Measurements from ENCODE around the gene PRRT1. TPM values are rescaled to one million over a fixed set of nuclear protein-coding genes. Genes with fewer than 3 reads are reported as not detected.

Gene PRRT1
- total and polyA plus RNA-seq, 2 of the 4 experiments (the other 2 are of a cell fraction): 0.99 TPM; not detected in 1

GRCh38 chr6:32175711-32176475, 24.2 kb upstream of the PRRT1 start, which contains the start of gene AGPAT1:
Gene AGPAT1 (minus strand): TSS chr6:32176084. CDS start chr6:32171496, 4,588 bp downstream.
- POLR2A ChIA-PET (ENCODE audit: unreplicated experiment): interaction anchor here (0.6 kb wide), 1 partner anchor 495 kb away, joined by 3 read pairs; no protein-coding TSS in a partner anchor
- BruUV-seq (replicated peaks): no TSS peak
- dilution Hi-C loops (cut with HindIII; ENCODE audit: low sequenced_read_pairs, unreplicated experiment): no loop called here
- in situ Hi-C loops (cut with MboI; ENCODE audit: low sequenced_read_pairs): loop anchor here (10.0 to 25.0 kb wide), 2 partner anchors 201 to 786 kb away; partner anchors contain the start of genes BRD2, DXO and HLA-DMA
- intact Hi-C loops (cut with micrococcal nuclease): loop anchor here (1.0 to 5.0 kb wide), 3 partner anchors 23 to 59 kb away; no protein-coding TSS in a partner anchor
- H3K27me3 ChIP-seq (ENCODE audit: control insufficient read depth, insufficient read depth, low read length): no peaks in the 10 kb centered on the region
- peak within 1 kb of the TSS; percentile 82 for H4K91ac ChIP-seq (ENCODE audit: insufficient read depth, low read depth, low read length)
- peak within 1 kb of the TSS; percentile 90 for H2BK5ac ChIP-seq (ENCODE audit: low read depth, low read length, poor library complexity, severe bottlenecking)
- peak within 1 kb of the TSS; percentile 99 for H2AK9ac ChIP-seq (replicated peaks; ENCODE audit: low read depth, low read length, poor library complexity)
- H3K79me1 ChIP-seq (ENCODE audit: low read depth in 1 of 2, low read length in 2 of 2): peaks cover 35 to 65% of the 10 kb centered on the region in 2 experiments
- H3K23ac ChIP-seq (ENCODE audit: low read depth, low read length): peak within 1 kb of the TSS; percentile 92
- peak within 1 kb of the TSS; percentile 93 for H2AFZ ChIP-seq (replicated peaks; ENCODE audit: low read length, poor library complexity)
- peak within 1 kb of the TSS; percentile 98 for H3K4me2 ChIP-seq (ENCODE audit: low read depth, low read length)
- peak within 1 kb of the TSS; percentile 95 for H3K9ac ChIP-seq (ENCODE audit: low read depth, low read length)
- H3K9me3 ChIP-seq (ENCODE audit: control insufficient read depth, insufficient read depth, low read length): no peaks in the 10 kb centered on the region
- peak within 1 kb of the TSS; percentile 96 for H3K4ac ChIP-seq (ENCODE audit: low read depth, low read length)
- CTCF ChIA-PET: no interaction called here
- H3K4me1 ChIP-seq (ENCODE audit: control insufficient read depth, insufficient read depth, low read length): peaks cover 5% of the 10 kb centered on the region
- TF ChIP-seq CTCF (conservative IDR thresholded peaks at IDR 0.05; ENCODE audit: low read depth, low read length) (0 out of 2 replicates have a peak, but pooled peaks have one; percentile 4), NFE2L2 (IDR thresholded peaks at IDR 0.05; ENCODE audit: low read depth, low read length) (no peak), RCOR1 (IDR thresholded peaks at IDR 0.05; ENCODE audit: insufficient replicate concordance, low read length) (no peak), FOS (IDR thresholded peaks at IDR 0.05; ENCODE audit: low read depth, low read length) (no peak), RFX5 (IDR thresholded peaks at IDR 0.05; ENCODE audit: low read depth, low read length) (no peak), ELK1 (IDR thresholded peaks at IDR 0.05; ENCODE audit: borderline replicate concordance, low read depth, low read length) (no peak), CHD1 (IDR thresholded peaks at IDR 0.05; ENCODE audit: low read depth, low read length) (no peak), MAZ (IDR thresholded peaks at IDR 0.05; ENCODE audit: borderline replicate concordance, low read depth, low read length) (peak; percentile 97), MAFK (IDR thresholded peaks at IDR 0.05; ENCODE audit: low read depth, low read length) (no peak), MXI1 (IDR thresholded peaks at IDR 0.05; ENCODE audit: borderline replicate concordance, low read depth, low read length) (no peak), USF2 (IDR thresholded peaks at IDR 0.05; ENCODE audit: low read depth, low read length) (no peak)
- peak within 1 kb of the TSS; percentile 65 for H2BK120ac ChIP-seq (ENCODE audit: low read depth, low read length)
- peak within 1 kb of the TSS; percentile 96 for H3K27ac ChIP-seq (ENCODE audit: insufficient read depth, low read length)
- H3K36me3 ChIP-seq (ENCODE audit: control insufficient read depth, insufficient read depth, low read length): peaks cover 8% of the 10 kb centered on the region
- H2BK15ac ChIP-seq (ENCODE audit: low read depth, low read length): peak within 1 kb of the TSS; percentile 35; the same call in 2 of the 3 replicates
- DNase-seq (peak; percentile 96), ATAC-seq (ENCODE audit: low read depth) (peak; percentile 62)
- H3K9me1 ChIP-seq (ENCODE audit: insufficient read depth, low read length): peaks cover 30% of the 10 kb centered on the region
- H4K8ac ChIP-seq (ENCODE audit: low read depth in 2 of 2, low read length in 2 of 2): peak within 1 kb of the TSS; percentile 55 to 89
- WGBS, 2 experiments (ENCODE audit: extremely low coverage in 2 of 2, insufficient read length in 1 of 2): 1% methylated on average over 10 of the region's 27 CpGs; no CpG with 5 or more reads in 1 of the 2 experiments
- H2BK20ac ChIP-seq (ENCODE audit: low read depth, low read length): peak within 1 kb of the TSS; percentile 9; the same call in 1 of the 2 replicates
- peak within 1 kb of the TSS; percentile 77 for H4K5ac ChIP-seq (ENCODE audit: low read depth, low read length)
- peak within 1 kb of the TSS; percentile 87 for H3K14ac ChIP-seq (replicated peaks; ENCODE audit: low read depth, low read length)
- H3K56ac ChIP-seq (ENCODE audit: extremely low read depth, insufficient read depth, low read length): peak within 1 kb of the TSS; percentile 91
- peak within 1 kb of the TSS; percentile 70 for H3K18ac ChIP-seq (ENCODE audit: low read depth, low read length)
- H2AK5ac ChIP-seq (ENCODE audit: low read depth, low read length): peak within 1 kb of the TSS; percentile 97
- H3K4me3 ChIP-seq (ENCODE audit: insufficient read depth, low read depth, low read length): peak within 1 kb of the TSS; percentile 76
- H4K20me1 ChIP-seq (ENCODE audit: insufficient read depth, low read length): peaks cover 3% of the 10 kb centered on the region; the same call in 1 of the 2 replicates

Measured in IMR-90 (cell line).